HFFc6 (cell line): Measurements from ENCODE around the gene GPC1. TPM values are rescaled to one million over a fixed set of nuclear protein-coding genes. Genes with fewer than 3 reads are reported as not detected.

Experiments
- DNase-seq: peaks from one replicate; pipeline ENCODE4 v3.0.0-alpha.2; 2018
- H3K27ac Mint-ChIP-seq: 2 replicates; pipeline ENCODE4 v1.8.0; 2020; ENCODE audit warnings: mild to moderate bottlenecking, mixed read lengths
- H3K27me3 Mint-ChIP-seq: 2 replicates; pipeline ENCODE4 v1.8.0; 2021; ENCODE audit warnings: mild to moderate bottlenecking, moderate library complexity, mixed read lengths; ENCODE audit not compliant: insufficient read depth
- H3K36me3 Mint-ChIP-seq: 2 replicates; pipeline ENCODE4 v1.8.0; 2021; ENCODE audit warnings: low read depth, mixed read lengths
- H3K4me1 Mint-ChIP-seq: 2 replicates; pipeline ENCODE4 v1.8.0; 2020; ENCODE audit warnings: low read depth, mixed read lengths
- H3K4me3 Mint-ChIP-seq: 2 replicates; pipeline ENCODE4 v1.8.0; 2020; ENCODE audit warnings: mild to moderate bottlenecking, moderate library complexity, mixed read lengths
- H3K9me3 Mint-ChIP-seq: 2 replicates; pipeline ENCODE4 v1.8.0; 2020; ENCODE audit warnings: mild to moderate bottlenecking, mixed read lengths
- CTCF ChIP-seq: fragments of 200-600 bp; sonication (generic); IDR thresholded peaks from 2 replicates; pipeline ENCODE4 v1.5.0; 2021; ENCODE audit warnings: antibody characterized with exemption, mild to moderate bottlenecking
- total RNA-seq, 6 experiments: library from RNA; stranded (reverse); fragmentation: NEBNext Ultra II Directional; extraction: Animal tissue kit (Norgen Biotek cat#: 25700); gene quantifications; 2 replicates in 1 of 6; 3 replicates in 5 of 6; pipeline ENCODE4 v1.2.3, GENCODE V29; 2021

Gene GPC1
- total RNA-seq, 6 experiments from 2014 or later: 315 to 403 (median 350) TPM

- Mint-ChIP-seq H3K36me3 (0 out of 2 replicates have a peak, but pooled peaks cover 3% of the 10 kb centered on the region), H3K4me3 (no peak overlapping the region), H3K9me3 (no peaks in the 10 kb centered on the region), H3K4me1 (peaks cover 22% of the 10 kb centered on the region), H3K27me3 (no peaks in the 10 kb centered on the region), H3K27ac (no peak overlapping the region)
- no peak for DNase-seq
- no peak for TF ChIP-seq CTCF
Measured at GRCh38 chr2:240446664-240447175, 11.3 kb downstream of the GPC1 start.

GRCh38 chr2:240447331-240447730, 11.9 kb downstream of the GPC1 start:
- no peak for TF ChIP-seq CTCF
- Mint-ChIP-seq H3K27me3 (no peaks in the 10 kb centered on the region), H3K27ac (no peak overlapping the region), H3K36me3 (0 out of 2 replicates have a peak, but pooled peaks cover 3% of the 10 kb centered on the region), H3K9me3 (no peaks in the 10 kb centered on the region), H3K4me3 (no peak overlapping the region), H3K4me1 (peaks cover 26% of the 10 kb centered on the region)
- no peak for DNase-seq

- Mint-ChIP-seq H3K4me1 (peaks cover 25% of the 10 kb centered on the region), H3K27ac (no peak overlapping the region), H3K36me3 (0 out of 2 replicates have a peak, but pooled peaks cover 3% of the 10 kb centered on the region), H3K4me3 (no peak overlapping the region), H3K9me3 (no peaks in the 10 kb centered on the region), H3K27me3 (no peaks in the 10 kb centered on the region; the same call in 1 of the 2 replicates)
- TF ChIP-seq CTCF: no peak
- no peak for DNase-seq
Measured at GRCh38 chr2:240447934-240448333, 12.5 kb downstream of the GPC1 start.

GRCh38 chr2:240448387-240449274, 13.2 kb downstream of the GPC1 start:
- H3K36me3 Mint-ChIP-seq: 0 out of 2 replicates have a peak, but pooled peaks cover 3% of the 10 kb centered on the region
- DNase-seq: no peak
- H3K27me3 Mint-ChIP-seq: no peaks in the 10 kb centered on the region; the same call in 1 of the 2 replicates
- H3K27ac Mint-ChIP-seq: no peak overlapping the region
- H3K4me3 Mint-ChIP-seq: no peak overlapping the region
- peaks cover 20% of the 10 kb centered on the region for H3K4me1 Mint-ChIP-seq
- TF ChIP-seq CTCF: no peak
- no peaks in the 10 kb centered on the region for H3K9me3 Mint-ChIP-seq

GRCh38 chr2:240449764-240450531, 14.5 kb downstream of the GPC1 start:
- Mint-ChIP-seq H3K27me3 (no peaks in the 10 kb centered on the region; the same call in 1 of the 2 replicates), H3K4me3 (no peak overlapping the region), H3K4me1 (peaks cover 25% of the 10 kb centered on the region), H3K36me3 (0 out of 2 replicates have a peak, but pooled peaks cover 3% of the 10 kb centered on the region), H3K27ac (peak overlapping the region; percentile 18; the same call in 1 of the 2 replicates), H3K9me3 (no peaks in the 10 kb centered on the region)
- DNase-seq: no peak
- no peak for TF ChIP-seq CTCF
